Ovary (tissue), 3 donors: Measurements from ENCODE around the gene CSGALNACT2.

Source experiments
- CTCF ChIP-seq, 3 donors: fragments of 450-650 bp in 2 of 3; fragments of 200-600 bp in 1 of 3; IDR thresholded peaks; one replicate each; pipeline versions ENCODE4 v1.5.1 to v1.8.0; 2016 to 2022; ENCODE audit warnings: antibody characterized with exemption in 3 of 3, mild to moderate bottlenecking in 1 of 3
- EP300 ChIP-seq: sonication (generic); formaldehyde crosslinking; IDR thresholded peaks from one replicate; pipeline ENCODE4 v1.6.1; 2017; ENCODE audit warnings: antibody characterized with exemption
- donor health status: DM: no; HTN: no; CAD: no.

- no peak for TF ChIP-seq CTCF (IDR thresholded peaks at IDR 0.05)
- no peak for TF ChIP-seq EP300
These were observed 90.5 kb downstream of the CSGALNACT2 start for GRCh38 chr10:43228783-43229207.
